Measurements from ENCODE around the gene VCL.
"Not testable (repeated sequence)": the region's sequence is repeated elsewhere in the genome, so short reads cannot be mapped to it uniquely, and the experiment has no call there.

VCL gene

GRCh38 chr10:74139981-74140380 is 142.1 kb downstream of the VCL start:
- no peak for TF ChIP-seq CTCF (conservative IDR thresholded peaks at IDR 0.05; ENCODE audit: low read depth, low read length)
- DNase-seq (ENCODE audit: low read depth) = no peak
- no peak overlapping the region for H3K4me3 ChIP-seq (ENCODE audit: low read length)

- no peak for TF ChIP-seq CTCF (conservative IDR thresholded peaks at IDR 0.05; ENCODE audit: low read depth, low read length)
- H3K4me3 ChIP-seq (ENCODE audit: low read length) = no peak overlapping the region
- DNase-seq (ENCODE audit: low read depth) = no peak
These were observed 142.6 kb downstream of the VCL start for GRCh38 chr10:74140553-74140952.

GRCh38 chr10:74145133-74145532 is 147.2 kb downstream of the VCL start:
- DNase-seq (ENCODE audit: low read depth) = peak; percentile 70
- no peak for TF ChIP-seq CTCF (conservative IDR thresholded peaks at IDR 0.05; ENCODE audit: low read depth, low read length)
- H3K4me3 ChIP-seq (ENCODE audit: low read length) = no peak overlapping the region

- not testable (repeated sequence) for DNase-seq (ENCODE audit: low read depth)
These were observed 149.1 kb downstream of the VCL start for GRCh38 chr10:74146980-74147379.

GRCh38 chr10:74150204-74150989 is 152.5 kb downstream of the VCL start, which contains the start of gene AP3M1:
Gene AP3M1, minus strand, starts transcription at chr10:74150828. Its CDS starts 12,449 bp downstream, at chr10:74138379.
- peak; percentile 44 for DNase-seq (ENCODE audit: low read depth)
- peak within 1 kb of the TSS; percentile 97 for H3K4me3 ChIP-seq (ENCODE audit: low read length)

More at GRCh38 chr10:74146980-74147379, 149.1 kb downstream of the VCL start:
- not testable (repeated sequence) for H3K4me3 ChIP-seq (ENCODE audit: low read length)

GRCh38 chr10:74150990-74151878 is 153.3 kb downstream of the VCL start, which contains the start of gene ADK:
Gene ADK, plus strand, starts transcription at chr10:74151221. Its CDS starts 58 bp downstream, at chr10:74151279.
- DNase-seq (ENCODE audit: low read depth) = peak; percentile 91
- peak within 1 kb of the TSS; percentile 97 for H3K4me3 ChIP-seq (ENCODE audit: low read length)
- no peak for TF ChIP-seq CTCF (conservative IDR thresholded peaks at IDR 0.05; ENCODE audit: low read depth, low read length)

More at GRCh38 chr10:74150204-74150989, 152.5 kb downstream of the VCL start, which contains the start of gene AP3M1:
- TF ChIP-seq CTCF (conservative IDR thresholded peaks at IDR 0.05; ENCODE audit: low read depth, low read length) = no peak

Measured in retinal pigment epithelial cell (primary cell).